ENCODE measurements around the gene MEF2D. TPM values are rescaled to one million over a fixed set of nuclear protein-coding genes. Genes with fewer than 3 reads are reported as not detected.

MEF2D gene
- total RNA-seq, 1 experiment from 2014 or later: 18.3 TPM

- no peaks in the 10 kb centered on the region for H3K27me3 ChIP-seq (replicated peaks; ENCODE audit: insufficient read depth, low read depth, low read length, poor library complexity)
- H3K27ac ChIP-seq (ENCODE audit: low read depth, low read length, poor library complexity, severe bottlenecking): no peak overlapping the region
- H3K4me3 ChIP-seq (ENCODE audit: low read depth, low read length, poor library complexity, severe bottlenecking): no peak overlapping the region
- intact Hi-C loops (cut with micrococcal nuclease; ENCODE audit: unreplicated experiment): no loop called here
- ChIA-PET CTCF (no interaction called here), POLR2A (ENCODE audit: low non-redundant PET) (no interaction called here)
- no peaks in the 10 kb centered on the region for H3K4me1 ChIP-seq (ENCODE audit: insufficient read depth, low read length, poor library complexity, severe bottlenecking)
- no peaks in the 10 kb centered on the region for H3K9me3 ChIP-seq (ENCODE audit: low read depth, low read length, poor library complexity, severe bottlenecking)
- TF ChIP-seq CTCF (conservative IDR thresholded peaks at IDR 0.05; ENCODE audit: low read depth, low read length) (no peak), EZH2 (IDR thresholded peaks at IDR 0.05; ENCODE audit: borderline replicate concordance, low read depth, low read length, poor library complexity, severe bottlenecking) (no peak)
- peaks cover 11% of the 10 kb centered on the region for H3K36me3 ChIP-seq (ENCODE audit: insufficient read depth, low read length, poor library complexity, severe bottlenecking)
- BruUV-seq (replicated peaks): no TSS peak
- DNase-seq (ENCODE audit: low spot score): no peak
Observed at GRCh38 chr1:156546267-156546666, 45.7 kb upstream of the MEF2D start.

GRCh38 chr1:156544592-156545102 is 44.1 kb upstream of the MEF2D start:
- POLR2A ChIA-PET (ENCODE audit: low non-redundant PET): no interaction called here
- no peaks in the 10 kb centered on the region for H3K27me3 ChIP-seq (replicated peaks; ENCODE audit: insufficient read depth, low read depth, low read length, poor library complexity)
- CTCF ChIA-PET: no interaction called here
- no TSS peak for BruUV-seq (replicated peaks)
- no peaks in the 10 kb centered on the region for H3K4me1 ChIP-seq (ENCODE audit: insufficient read depth, low read length, poor library complexity, severe bottlenecking)
- no peak for DNase-seq (ENCODE audit: low spot score)
- intact Hi-C loops (cut with micrococcal nuclease; ENCODE audit: unreplicated experiment): no loop called here
- H3K9me3 ChIP-seq (ENCODE audit: low read depth, low read length, poor library complexity, severe bottlenecking): no peaks in the 10 kb centered on the region
- H3K27ac ChIP-seq (ENCODE audit: low read depth, low read length, poor library complexity, severe bottlenecking): no peak overlapping the region
- TF ChIP-seq CTCF (conservative IDR thresholded peaks at IDR 0.05; ENCODE audit: low read depth, low read length) (no peak), EZH2 (IDR thresholded peaks at IDR 0.05; ENCODE audit: borderline replicate concordance, low read depth, low read length, poor library complexity, severe bottlenecking) (no peak)
- peaks cover 19% of the 10 kb centered on the region for H3K36me3 ChIP-seq (ENCODE audit: insufficient read depth, low read length, poor library complexity, severe bottlenecking)
- H3K4me3 ChIP-seq (ENCODE audit: low read depth, low read length, poor library complexity, severe bottlenecking): no peak overlapping the region

DNA sequence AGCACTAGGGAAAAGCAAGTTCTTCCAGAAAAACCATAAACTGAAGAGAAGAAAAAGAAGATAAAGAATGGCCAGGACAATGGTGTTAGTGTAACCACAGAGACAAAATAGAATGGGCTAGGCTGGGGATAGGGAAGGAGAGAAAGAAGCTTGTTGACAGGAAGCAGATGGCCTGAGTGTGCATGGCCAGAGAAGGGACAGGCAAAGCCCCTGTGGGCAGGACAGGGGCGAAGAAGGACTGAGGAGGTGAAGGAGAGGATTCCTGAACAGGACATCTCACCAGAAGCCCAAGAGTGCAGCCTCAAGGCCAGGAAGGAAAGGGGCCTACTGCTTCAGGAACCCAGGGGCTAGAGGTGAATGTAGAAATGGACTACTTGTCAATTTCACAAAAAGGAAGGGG is 42.5 kb upstream of the MEF2D start:
- no peaks in the 10 kb centered on the region for H3K9me3 ChIP-seq (ENCODE audit: low read depth, low read length, poor library complexity, severe bottlenecking)
- TF ChIP-seq CTCF (conservative IDR thresholded peaks at IDR 0.05; ENCODE audit: low read depth, low read length): no peak
- TF ChIP-seq EZH2 (IDR thresholded peaks at IDR 0.05; ENCODE audit: borderline replicate concordance, low read depth, low read length, poor library complexity, severe bottlenecking): no peak
- no peak overlapping the region for H3K27ac ChIP-seq (ENCODE audit: low read depth, low read length, poor library complexity, severe bottlenecking)
- ChIA-PET CTCF (no interaction called here), POLR2A (ENCODE audit: low non-redundant PET) (no interaction called here)
- H3K27me3 ChIP-seq (replicated peaks; ENCODE audit: insufficient read depth, low read depth, low read length, poor library complexity): no peaks in the 10 kb centered on the region
- no TSS peak for BruUV-seq (replicated peaks)
- peaks cover 30% of the 10 kb centered on the region for H3K36me3 ChIP-seq (ENCODE audit: insufficient read depth, low read length, poor library complexity, severe bottlenecking)
- no peak for DNase-seq (ENCODE audit: low spot score)
- intact Hi-C loops (cut with micrococcal nuclease; ENCODE audit: unreplicated experiment): no loop called here
- H3K4me3 ChIP-seq (ENCODE audit: low read depth, low read length, poor library complexity, severe bottlenecking): no peak overlapping the region
- no peaks in the 10 kb centered on the region for H3K4me1 ChIP-seq (ENCODE audit: insufficient read depth, low read length, poor library complexity, severe bottlenecking)

All from A673 (cell line).